HG03039 (cell line): ENCODE measurements around the gene RABGAP1L.
"Not testable (repeated sequence)": the region's sequence is repeated elsewhere in the genome, so short reads cannot be mapped to it uniquely, and the experiment has no call there.

Experiments used
- ATAC-seq: cut with Tn5 transposase; IDR thresholded peaks from one replicate; pipeline ENCODE4 v1.9.1; 2021; ENCODE audit warnings: mild to moderate bottlenecking, moderate library complexity; ENCODE audit not compliant: unreplicated experiment

Gene RABGAP1L

DNA sequence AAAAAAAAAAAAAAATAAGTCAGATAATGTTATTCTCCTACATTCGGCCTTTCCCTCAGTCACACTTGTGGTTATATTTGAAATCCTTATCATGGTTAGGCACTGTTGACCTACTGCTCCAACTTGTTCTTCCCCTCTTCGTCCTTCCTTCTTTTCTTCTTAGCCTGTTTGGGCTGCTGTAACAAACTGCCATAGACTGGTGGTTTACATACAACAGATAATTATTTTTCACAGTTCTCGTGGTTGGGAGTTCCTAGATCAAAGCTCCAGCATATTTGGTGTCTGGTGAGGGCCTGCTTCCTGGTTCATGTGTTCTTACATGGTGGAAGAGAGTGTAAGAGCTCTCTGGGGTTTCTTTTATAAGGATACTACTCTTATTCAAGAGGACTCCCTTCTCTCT, 73.4 kb downstream of the RABGAP1L start:
- no peak for ATAC-seq

DNA sequence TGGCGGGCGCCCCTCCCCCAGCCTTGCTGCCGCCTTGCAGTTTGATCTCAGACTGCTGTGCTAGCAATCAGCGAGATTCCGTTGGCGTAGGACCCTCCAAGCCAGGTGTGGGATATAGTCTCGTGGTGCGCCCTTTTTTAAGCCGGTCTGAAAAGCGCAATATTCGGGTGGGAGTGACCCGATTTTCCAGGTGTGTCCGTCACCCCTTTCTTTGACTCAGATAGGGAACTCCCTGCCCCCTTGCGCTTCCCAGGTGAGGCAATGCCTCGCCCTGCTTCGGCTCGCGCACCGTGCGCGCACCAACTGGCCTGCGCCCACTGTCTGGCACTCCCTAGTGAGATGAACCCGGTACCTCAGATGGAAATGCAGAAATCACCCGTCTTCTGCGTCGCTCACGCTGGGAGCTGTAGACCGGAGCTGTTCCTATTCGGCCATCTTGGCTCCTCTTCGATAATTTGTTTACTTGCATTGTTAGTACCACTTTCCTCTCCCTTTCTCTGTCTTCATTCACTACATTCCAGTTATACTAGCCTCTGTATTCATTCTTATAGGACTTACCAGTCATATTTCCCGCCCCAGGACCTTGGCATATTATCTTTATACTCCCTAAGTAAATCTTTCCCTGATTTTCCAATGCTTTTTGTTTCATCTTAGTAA, 79.7 kb downstream of the RABGAP1L start:
- not testable (repeated sequence) for ATAC-seq

DNA sequence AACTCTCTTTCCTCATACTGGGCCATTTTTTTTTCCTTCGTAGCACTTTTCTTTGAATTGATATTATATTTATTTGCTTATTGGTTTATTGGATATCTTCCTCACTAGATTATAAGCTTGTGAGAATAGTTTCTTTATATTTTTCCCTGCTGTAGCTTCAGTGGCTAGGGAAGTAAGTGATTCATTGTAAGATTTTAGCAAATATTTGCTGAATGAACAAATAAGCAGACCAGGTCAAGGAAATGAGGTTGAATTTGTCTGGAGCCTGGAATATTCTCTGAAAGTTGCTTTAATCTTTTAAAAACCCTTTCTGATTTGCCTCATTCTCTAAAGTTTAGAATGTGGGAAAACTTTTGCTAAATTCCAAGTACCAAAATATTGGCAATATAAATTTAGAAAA, 80.2 kb downstream of the RABGAP1L start:
- ATAC-seq, result no peak

- no peak for ATAC-seq
Observed at GRCh38 chr1:174242856-174243255, 83.5 kb downstream of the RABGAP1L start.

GRCh38 chr1:174243451-174244000, 84.2 kb downstream of the RABGAP1L start:
- ATAC-seq, result no peak

DNA sequence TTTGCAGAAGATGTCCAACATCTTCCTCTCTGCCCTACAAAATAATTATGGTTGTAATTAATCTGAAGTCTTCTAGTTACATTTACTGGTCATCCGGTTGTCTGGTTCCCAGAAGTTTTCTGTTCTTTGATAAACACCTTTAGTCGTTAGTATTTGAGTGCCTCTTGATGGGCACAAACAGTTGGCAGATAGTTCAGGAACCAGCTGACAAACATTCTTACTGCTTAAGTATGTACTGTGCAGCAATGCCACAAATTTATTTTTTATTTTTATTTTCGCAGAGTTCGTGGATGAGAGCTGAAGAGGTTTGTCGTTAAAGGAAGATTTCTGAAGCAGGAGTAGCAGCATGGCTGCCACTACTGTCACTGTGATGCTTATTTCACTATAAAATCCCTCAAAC, 84.7 kb downstream of the RABGAP1L start:
- ATAC-seq, result no peak

GRCh38 chr1:174247472-174247871, 88.2 kb downstream of the RABGAP1L start:
- no peak for ATAC-seq

GRCh38 chr1:174248041-174248440, 88.7 kb downstream of the RABGAP1L start:
- no peak for ATAC-seq

- not testable (repeated sequence) for ATAC-seq
Observed at GRCh38 chr1:174256386-174256785, 97.1 kb downstream of the RABGAP1L start.

DNA sequence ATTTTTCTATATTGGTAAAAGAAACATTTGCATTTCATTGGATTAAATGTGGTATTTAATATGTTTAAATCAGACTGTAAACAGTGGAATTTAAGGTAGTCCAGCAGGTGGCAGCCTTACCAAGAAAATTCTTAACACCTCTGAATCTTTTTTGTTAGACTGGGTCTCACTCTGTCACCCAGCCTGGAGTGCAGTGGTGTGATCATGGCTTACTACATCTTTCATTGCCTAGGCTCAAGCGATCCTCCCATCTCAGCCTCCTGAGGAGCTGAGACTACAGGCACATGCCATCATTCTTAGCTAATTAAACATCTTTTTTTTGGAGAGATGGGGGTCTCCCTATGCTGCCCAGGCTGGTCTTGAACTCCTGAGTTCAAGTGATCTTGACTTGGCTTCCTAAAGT, 98.8 kb downstream of the RABGAP1L start:
- no peak for ATAC-seq

GRCh38 chr1:174262349-174263241, 103.3 kb downstream of the RABGAP1L start:
- ATAC-seq, result no peak

DNA sequence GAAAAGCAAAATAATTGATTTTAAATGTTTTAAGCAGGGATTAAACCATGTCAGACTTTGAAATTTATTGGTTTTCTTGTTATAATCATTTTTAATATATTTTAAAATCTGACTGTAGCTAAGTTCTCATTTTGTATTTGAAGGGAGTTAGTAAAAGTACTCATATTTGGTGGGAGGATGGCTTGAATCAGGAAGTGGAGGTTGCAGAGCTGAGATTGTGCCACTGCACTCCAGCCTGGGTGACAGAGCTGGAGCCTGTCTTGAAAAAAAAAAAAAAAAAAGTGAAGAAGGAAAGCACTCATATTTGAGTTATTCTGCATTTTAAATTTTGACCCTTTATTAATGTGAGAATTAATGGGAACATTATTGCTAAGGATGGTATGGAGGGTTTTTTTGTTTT, 106.0 kb downstream of the RABGAP1L start:
- ATAC-seq, result no peak

- ATAC-seq, result no peak
Observed at GRCh38 chr1:174266476-174266875, 107.2 kb downstream of the RABGAP1L start.

GRCh38 chr1:174266991-174267612, 107.8 kb downstream of the RABGAP1L start:
- ATAC-seq, result no peak

DNA sequence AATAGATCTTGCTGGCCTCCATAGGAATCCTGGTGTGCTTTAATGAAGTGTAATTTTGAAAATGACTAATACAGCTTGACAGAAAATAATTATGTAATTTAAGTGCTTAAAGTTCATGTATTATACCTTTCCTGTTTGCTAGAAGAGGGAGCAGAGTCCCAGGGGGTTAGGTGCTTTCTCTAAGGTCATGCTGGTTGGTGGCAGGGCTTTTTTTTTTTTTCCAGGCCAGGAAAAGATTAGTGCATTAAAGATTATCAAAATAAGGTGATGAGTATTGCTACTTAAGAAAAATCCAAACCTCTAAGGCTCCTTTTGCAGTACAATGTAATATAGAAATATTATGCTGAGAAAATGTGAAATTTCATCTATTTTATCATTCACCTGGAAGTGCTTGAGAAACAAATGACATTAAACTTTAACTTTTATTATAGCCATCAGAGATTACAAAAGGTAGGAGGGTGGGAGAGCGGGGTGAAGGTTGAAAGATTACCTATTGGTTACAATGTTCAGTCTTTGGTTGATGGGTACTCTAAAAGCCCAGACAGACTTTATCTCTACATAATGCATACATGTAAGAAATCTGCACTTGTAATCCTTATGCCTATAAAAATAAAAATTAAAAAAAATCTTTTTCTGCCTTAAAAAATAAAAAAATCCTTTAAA, 110.8 kb downstream of the RABGAP1L start:
- ATAC-seq, result no peak

GRCh38 chr1:174273190-174273589, 113.9 kb downstream of the RABGAP1L start:
- ATAC-seq, result no peak

DNA sequence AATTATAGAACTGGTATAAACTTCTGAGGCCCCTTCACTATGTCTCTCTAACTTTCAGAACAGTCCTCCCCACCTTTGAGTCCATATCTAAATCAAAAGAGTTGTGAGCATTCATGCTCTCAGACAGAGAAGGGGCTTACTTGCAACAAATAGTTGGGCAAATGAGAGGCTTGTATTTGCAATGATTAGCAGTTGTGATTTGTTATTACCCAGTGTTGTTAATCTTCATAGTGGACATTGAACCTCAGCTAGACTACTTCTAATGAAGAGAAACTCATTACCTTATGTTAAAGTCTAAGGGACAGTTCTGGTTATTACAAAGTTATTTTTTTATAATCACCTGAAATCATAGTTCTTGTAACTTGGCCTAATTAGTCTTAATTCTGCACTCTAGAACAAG, 114.5 kb downstream of the RABGAP1L start:
- ATAC-seq, result no peak

- no peak for ATAC-seq
Observed at GRCh38 chr1:174274452-174274851, 115.1 kb downstream of the RABGAP1L start.

- ATAC-seq, result no peak
Observed at GRCh38 chr1:174274884-174275283, 115.6 kb downstream of the RABGAP1L start.

GRCh38 chr1:174276087-174276486, 116.8 kb downstream of the RABGAP1L start:
- no peak for ATAC-seq

DNA sequence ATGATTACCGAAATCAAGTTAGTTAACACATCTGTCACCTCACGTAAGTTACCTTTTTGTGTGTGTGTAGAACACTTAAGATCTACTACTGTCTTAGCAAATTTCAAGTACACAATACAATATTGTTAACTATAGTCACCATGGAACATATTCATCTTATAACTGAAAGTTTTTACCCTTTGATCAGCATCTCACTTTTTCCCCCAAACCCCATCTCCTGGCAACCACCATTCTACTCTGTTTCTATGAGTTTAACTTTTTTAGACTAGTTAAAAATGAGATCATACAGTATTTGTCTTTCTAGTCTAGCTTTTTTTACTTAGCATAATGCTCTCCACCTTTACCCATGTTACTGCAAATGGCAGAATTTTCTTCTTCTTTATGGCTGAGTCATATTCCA, 124.7 kb downstream of the RABGAP1L start:
- ATAC-seq, result no peak
